ENCODE data around the gene WDR81.

Gene WDR81

GRCh38 chr17:1785930-1786329 is 61.4 kb downstream of the WDR81 start:
- peak; percentile 24 for DNase-seq

GRCh38 chr17:1786708-1787107 is 62.2 kb downstream of the WDR81 start:
- DNase-seq = no peak

GRCh38 chr17:1787301-1787902 is 62.9 kb downstream of the WDR81 start:
- DNase-seq = no peak
